T1000 (cell line): Measurements from ENCODE around the gene FUT8.

ENCODE experiments used
- DNase-seq: peaks from one replicate; lab custom pipeline; 2025; ENCODE audit warnings: mixed read lengths; lab: John Stamatoyannopoulos, UW

Gene FUT8

GRCh38 chr14:65412032-65412846 lies at the start of gene FUT8:
TSS of gene FUT8 (plus strand) at chr14:65412730. CDS start at chr14:65561564, 148,834 bp downstream.
- DNase-seq = peak; percentile 95

- no peak for DNase-seq
Observed at GRCh38 chr14:65366802-65367565, 45.5 kb upstream of the FUT8 start.

GRCh38 chr14:65369560-65369959 lies 43.0 kb upstream of the FUT8 start:
- DNase-seq = no peak

GRCh38 chr14:65370801-65371248 lies 41.7 kb upstream of the FUT8 start:
- no peak for DNase-seq

- DNase-seq = no peak
Observed at GRCh38 chr14:65371784-65372183, 40.7 kb upstream of the FUT8 start.

GRCh38 chr14:65373016-65373670 lies 39.4 kb upstream of the FUT8 start:
- DNase-seq = no peak

GRCh38 chr14:65373671-65374039 lies 38.9 kb upstream of the FUT8 start:
- no peak for DNase-seq

GRCh38 chr14:65377576-65377975 lies 35.0 kb upstream of the FUT8 start:
- no peak for DNase-seq

GRCh38 chr14:65382586-65382985 lies 29.9 kb upstream of the FUT8 start:
- DNase-seq = no peak

GRCh38 chr14:65387171-65387570 lies 25.4 kb upstream of the FUT8 start:
- DNase-seq = no peak

GRCh38 chr14:65387628-65388027 lies 24.9 kb upstream of the FUT8 start:
- no peak for DNase-seq

GRCh38 chr14:65392296-65392695 lies 20.2 kb upstream of the FUT8 start:
- no peak for DNase-seq

GRCh38 chr14:65396082-65396910 lies 16.2 kb upstream of the FUT8 start:
- DNase-seq = no peak

- no peak for DNase-seq
Observed at GRCh38 chr14:65403231-65403630, 9.3 kb upstream of the FUT8 start.

- DNase-seq = no peak
Observed at GRCh38 chr14:65408113-65408512, 4.4 kb upstream of the FUT8 start.

GRCh38 chr14:65410640-65411039 lies 1.9 kb upstream of the FUT8 start:
- DNase-seq = no peak

GRCh38 chr14:65411656-65412031 lies 886 bp upstream of the FUT8 start:
- peak; percentile 84 for DNase-seq

- DNase-seq = no peak
Observed at GRCh38 chr14:65412856-65413738, 567 bp downstream of the FUT8 start.

GRCh38 chr14:65413739-65414045 lies 1.2 kb downstream of the FUT8 start:
- no peak for DNase-seq

GRCh38 chr14:65414961-65415589 lies 2.5 kb downstream of the FUT8 start:
- DNase-seq = no peak

GRCh38 chr14:65415613-65416012 lies 3.1 kb downstream of the FUT8 start:
- DNase-seq = no peak
